ENCODE measurements around the gene TMEM14C.
"Not testable (repeated sequence)": the region's sequence is repeated elsewhere in the genome, so short reads cannot be mapped to it uniquely, and the experiment has no call there.

The TMEM14C gene

GRCh38 chr6:10720960-10721849 is 1.7 kb upstream of the TMEM14C start:
- not testable (repeated sequence) for DNase-seq (ENCODE audit: low spot score)

- no peak for DNase-seq (ENCODE audit: low spot score)
These were observed 860 bp upstream of the TMEM14C start for GRCh38 chr6:10721850-10722569.

- DNase-seq (ENCODE audit: low spot score) = no peak
These were observed 375 bp upstream of the TMEM14C start for GRCh38 chr6:10722570-10722819.

- DNase-seq (ENCODE audit: low spot score) = peak; percentile 43
These were observed 654 bp downstream of the TMEM14C start for GRCh38 chr6:10723567-10723881.

- DNase-seq (ENCODE audit: low spot score) = no peak
These were observed 2.2 kb downstream of the TMEM14C start for GRCh38 chr6:10725044-10725443.

GRCh38 chr6:10725716-10726115 is 2.8 kb downstream of the TMEM14C start:
- DNase-seq (ENCODE audit: low spot score) = no peak

- no peak for DNase-seq (ENCODE audit: low spot score)
These were observed 7.4 kb downstream of the TMEM14C start for GRCh38 chr6:10730254-10730653.

- no peak for DNase-seq (ENCODE audit: low spot score)
These were observed 10.4 kb downstream of the TMEM14C start for GRCh38 chr6:10733151-10733715.

- no peak for DNase-seq (ENCODE audit: low spot score)
These were observed 11.0 kb downstream of the TMEM14C start for GRCh38 chr6:10733863-10734262.

- no peak for DNase-seq (ENCODE audit: low spot score)
These were observed 13.9 kb downstream of the TMEM14C start for GRCh38 chr6:10736731-10737130.

- no peak for DNase-seq (ENCODE audit: low spot score)
These were observed 17.2 kb downstream of the TMEM14C start for GRCh38 chr6:10740061-10740460.

- DNase-seq (ENCODE audit: low spot score) = not testable (repeated sequence)
These were observed 18.8 kb downstream of the TMEM14C start for GRCh38 chr6:10741643-10742042.

- no peak for DNase-seq (ENCODE audit: low spot score)
These were observed 19.4 kb downstream of the TMEM14C start for GRCh38 chr6:10742251-10742650.

- no peak for DNase-seq (ENCODE audit: low spot score)
These were observed 20.6 kb downstream of the TMEM14C start for GRCh38 chr6:10743515-10743914.

GRCh38 chr6:10745116-10745515 is 22.2 kb downstream of the TMEM14C start:
- no peak for DNase-seq (ENCODE audit: low spot score)

- no peak for DNase-seq (ENCODE audit: low spot score)
These were observed 24.0 kb downstream of the TMEM14C start for GRCh38 chr6:10746915-10747250.

GRCh38 chr6:10747251-10747972 is 24.5 kb downstream of the TMEM14C start, which contains the start of gene TMEM14B:
Gene TMEM14B (plus strand): TSS chr6:10747805. CDS start chr6:10749246, 1,441 bp downstream.
- DNase-seq (ENCODE audit: low spot score) = peak; percentile 97

- DNase-seq (ENCODE audit: low spot score) = no peak
These were observed 26.9 kb downstream of the TMEM14C start for GRCh38 chr6:10749734-10750133.

GRCh38 chr6:10750568-10750967 is 27.7 kb downstream of the TMEM14C start:
- DNase-seq (ENCODE audit: low spot score) = not testable (repeated sequence)

- DNase-seq (ENCODE audit: low spot score) = not testable (repeated sequence)
These were observed 28.9 kb downstream of the TMEM14C start for GRCh38 chr6:10751757-10752156.

GRCh38 chr6:10756085-10756484 is 33.2 kb downstream of the TMEM14C start:
- DNase-seq (ENCODE audit: low spot score) = no peak

- DNase-seq (ENCODE audit: low spot score) = peak; percentile 99
These were observed 36.5 kb downstream of the TMEM14C start for GRCh38 chr6:10759312-10759839.
